Left cardiac atrium (tissue), 4 donors: ENCODE results near the gene ANXA11. TPM values are rescaled to one million over a fixed set of nuclear protein-coding genes. Genes with fewer than 3 reads are reported as not detected.

Source experiments
- ATAC-seq, 2 donors: fragments of 200-7000 bp; cut with Tn5 transposase; one replicate each; pipeline ENCODE4 v1.9.1; 2020; ENCODE audit warnings: mild to moderate bottlenecking in 2 of 2, moderate library complexity in 2 of 2
- DNase-seq: peaks from one replicate; pipeline ENCODE4 v3.0.0-alpha.2; 2020
- intact Hi-C, 2 donors: fragments of 100-400 bp; cut with DNase I; formaldehyde crosslinking; loops; one replicate each; pipeline versions ENCODE4 v1.14.1 to v1.15.1; 2022 to 2023
- total RNA-seq, 2 donors: library from RNA; stranded (reverse); fragmentation: NEBNext Ultra II Directional; extraction: Animal tissue kit (Norgen Biotek cat#: 25700); gene quantifications; one replicate each; pipeline ENCODE4 v1.2.1, GENCODE V29; 2021
- donor health status: DM: no; HTN: yes; CAD: no.
- donor health status: DM: no; HTN: yes; CAD: no; lungs with severe emphysema.
- donor health status: DM: yes; HTN: yes; CAD: no.
- donor health status: Dilated cardiomyopathy.

Gene ANXA11
- total RNA-seq, 2 donors from 2014 or later: 327 to 413 TPM

GRCh38 chr10:80174641-80175395 lies 30.5 kb downstream of the ANXA11 start:
- ATAC-seq (no peak), DNase-seq (peak; percentile 7)
- intact Hi-C loops: no loop called here

- no peak for ATAC-seq
- DNase-seq: peak; percentile 24
- intact Hi-C loops: no loop called here
Observed at GRCh38 chr10:80173466-80173865, 31.9 kb downstream of the ANXA11 start.

GRCh38 chr10:80172896-80173295 lies 32.4 kb downstream of the ANXA11 start:
- intact Hi-C loops: no loop called here
- no peak for ATAC-seq
- DNase-seq: peak; percentile 25

- intact Hi-C loops: no loop called here
Observed at GRCh38 chr10:80171248-80171660, 34.1 kb downstream of the ANXA11 start.

GRCh38 chr10:80170641-80171040 lies 34.7 kb downstream of the ANXA11 start:
- intact Hi-C loops: no loop called here
- ATAC-seq (no peak), DNase-seq (peak; percentile 6)

More at GRCh38 chr10:80171248-80171660, 34.1 kb downstream of the ANXA11 start:
- no peak for ATAC-seq
- DNase-seq: peak; percentile 11

- ATAC-seq: no peak
- intact Hi-C loops: no loop called here
Observed at GRCh38 chr10:80170026-80170425, 35.3 kb downstream of the ANXA11 start.

GRCh38 chr10:80168679-80169380 lies 36.5 kb downstream of the ANXA11 start:
- ATAC-seq: no peak
- DNase-seq: peak; percentile 27
- intact Hi-C loops: no loop called here

More at GRCh38 chr10:80170026-80170425, 35.3 kb downstream of the ANXA11 start:
- no peak for DNase-seq

GRCh38 chr10:80168162-80168511 lies 37.2 kb downstream of the ANXA11 start:
- DNase-seq (peak; percentile 17), ATAC-seq (peak in 1 of 2 donors; percentile 25)
- intact Hi-C loops: no loop called here

- intact Hi-C loops: no loop called here
- ATAC-seq (peak; percentile 4 to 35), DNase-seq (peak; percentile 17)
Observed at GRCh38 chr10:80167471-80168161, 37.7 kb downstream of the ANXA11 start.

- DNase-seq: peak; percentile 25
- ATAC-seq: no peak
- intact Hi-C loops: no loop called here
Observed at GRCh38 chr10:80166581-80167470, 38.5 kb downstream of the ANXA11 start.

- intact Hi-C loops: no loop called here
- DNase-seq (no peak), ATAC-seq (peak in 1 of 2 donors; percentile 49)
Observed at GRCh38 chr10:80165173-80165572, 40.2 kb downstream of the ANXA11 start.

GRCh38 chr10:80164596-80164995 lies 40.7 kb downstream of the ANXA11 start:
- DNase-seq (no peak), ATAC-seq (no peak)
- intact Hi-C loops: no loop called here

GRCh38 chr10:80163741-80164341 lies 41.5 kb downstream of the ANXA11 start:
- DNase-seq (peak; percentile 67), ATAC-seq (peak in 1 of 2 donors; percentile 7)
- intact Hi-C loops: no loop called here

GRCh38 chr10:80161321-80162083 lies 43.8 kb downstream of the ANXA11 start:
- intact Hi-C loops: no loop called here
- ATAC-seq: no peak
- no peak for DNase-seq

GRCh38 chr10:80160361-80161320 lies 44.7 kb downstream of the ANXA11 start:
- intact Hi-C loops: no loop called here
- no peak for DNase-seq
- no peak for ATAC-seq

- ATAC-seq: no peak
- DNase-seq: no peak
- intact Hi-C loops: loop anchor here (5.0 kb wide), 2 partner anchors 43 to 48 kb away; partner anchors contain the start of gene ANXA11 (in 1 of the 2)
Observed at GRCh38 chr10:80159166-80159873, 46.0 kb downstream of the ANXA11 start.
